ENCODE data around the gene REEP6.

The REEP6 gene

DNA sequence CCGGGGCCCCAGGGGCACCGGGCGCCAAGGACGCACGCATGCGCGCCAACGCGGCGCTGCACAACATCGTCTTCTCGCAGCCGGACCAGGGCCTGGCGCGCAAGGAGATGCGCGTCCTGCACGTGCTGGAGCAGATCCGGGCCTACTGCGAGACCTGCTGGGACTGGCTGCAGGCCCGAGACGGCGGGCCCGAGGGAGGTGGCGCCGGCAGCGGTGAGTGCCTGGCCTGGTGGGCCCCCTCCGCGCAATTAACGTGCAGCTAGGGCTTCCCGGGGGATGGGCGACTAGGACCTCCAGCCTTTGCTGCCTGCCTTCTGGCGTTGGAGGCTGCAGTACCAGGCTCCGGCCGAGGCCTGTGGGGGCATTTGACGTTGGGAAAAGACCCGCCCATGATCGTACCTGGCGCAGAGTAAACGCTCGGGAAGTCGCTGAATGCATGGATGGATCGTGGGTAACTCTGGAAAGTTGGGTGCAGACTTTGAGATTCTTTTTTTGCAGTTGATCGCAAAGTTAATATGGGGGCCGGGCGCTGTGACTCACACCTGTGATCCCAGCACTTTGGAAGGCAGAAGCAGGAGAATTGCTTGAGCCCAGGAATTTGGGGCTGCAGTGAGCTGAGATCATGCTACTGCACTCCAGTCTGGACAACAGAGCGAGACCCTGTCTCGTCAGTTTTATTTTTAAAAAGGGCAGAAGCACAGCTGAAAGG, 33.8 kb upstream of the REEP6 start:
- no peak for DNase-seq

- no peak for DNase-seq
Observed at GRCh38 chr19:1457892-1458291, 33.1 kb upstream of the REEP6 start.

DNA sequence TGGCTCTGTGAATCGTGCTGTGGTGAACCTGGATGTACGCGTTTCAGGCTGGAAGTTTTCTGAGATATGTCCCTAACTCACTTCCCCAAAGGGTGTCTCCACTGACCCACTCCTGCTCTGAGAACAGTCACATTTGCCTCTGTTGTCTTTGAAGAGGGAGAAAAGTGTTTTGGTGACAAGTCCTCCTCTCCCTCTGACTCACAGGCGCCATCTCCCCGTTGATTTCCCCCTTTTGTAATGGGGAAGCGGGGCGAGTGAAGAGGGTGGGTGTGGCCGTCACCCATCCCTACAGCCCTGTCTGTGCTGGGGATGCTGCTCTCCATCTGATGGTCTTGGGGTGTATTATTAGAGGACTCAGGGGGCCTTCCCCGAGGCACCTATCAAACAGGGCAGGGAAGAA, 31.5 kb upstream of the REEP6 start:
- DNase-seq: no peak

GRCh38 chr19:1460033-1460995, 30.7 kb upstream of the REEP6 start:
- no peak for DNase-seq

DNA sequence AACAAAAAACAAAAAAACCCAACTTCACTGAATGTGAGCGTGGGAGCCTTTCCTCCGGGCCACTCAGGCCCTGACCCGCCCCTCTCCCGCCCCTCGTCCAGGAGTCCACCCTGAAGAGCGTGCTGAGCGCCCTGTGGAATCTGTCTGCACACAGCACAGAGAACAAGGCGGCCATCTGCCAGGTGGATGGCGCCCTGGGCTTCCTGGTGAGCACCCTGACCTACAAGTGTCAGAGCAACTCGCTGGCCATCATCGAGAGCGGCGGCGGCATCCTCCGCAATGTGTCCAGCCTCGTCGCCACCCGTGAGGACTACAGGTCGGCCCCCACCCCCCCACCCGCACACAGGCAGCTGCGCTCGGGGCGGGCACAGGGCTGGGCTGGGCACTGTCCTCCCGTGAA, 29.1 kb upstream of the REEP6 start:
- DNase-seq: no peak

- no peak for DNase-seq
Observed at GRCh38 chr19:1465191-1466016, 25.6 kb upstream of the REEP6 start.

DNA sequence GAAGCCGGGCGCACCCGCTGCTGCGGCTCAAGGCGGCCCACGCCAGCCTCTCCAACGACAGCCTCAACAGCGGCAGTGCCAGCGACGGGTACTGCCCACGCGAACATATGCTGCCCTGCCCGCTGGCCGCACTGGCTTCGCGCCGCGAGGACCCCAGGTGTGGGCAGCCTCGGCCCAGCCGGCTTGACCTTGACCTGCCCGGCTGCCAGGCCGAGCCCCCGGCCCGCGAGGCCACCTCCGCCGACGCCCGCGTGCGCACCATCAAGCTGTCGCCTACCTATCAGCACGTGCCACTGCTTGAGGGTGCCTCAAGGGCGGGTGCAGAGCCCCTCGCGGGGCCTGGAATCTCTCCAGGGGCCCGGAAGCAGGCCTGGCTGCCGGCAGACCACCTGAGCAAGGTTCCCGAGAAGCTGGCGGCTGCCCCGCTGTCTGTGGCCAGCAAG, 24.9 kb upstream of the REEP6 start:
- no peak for DNase-seq

DNA sequence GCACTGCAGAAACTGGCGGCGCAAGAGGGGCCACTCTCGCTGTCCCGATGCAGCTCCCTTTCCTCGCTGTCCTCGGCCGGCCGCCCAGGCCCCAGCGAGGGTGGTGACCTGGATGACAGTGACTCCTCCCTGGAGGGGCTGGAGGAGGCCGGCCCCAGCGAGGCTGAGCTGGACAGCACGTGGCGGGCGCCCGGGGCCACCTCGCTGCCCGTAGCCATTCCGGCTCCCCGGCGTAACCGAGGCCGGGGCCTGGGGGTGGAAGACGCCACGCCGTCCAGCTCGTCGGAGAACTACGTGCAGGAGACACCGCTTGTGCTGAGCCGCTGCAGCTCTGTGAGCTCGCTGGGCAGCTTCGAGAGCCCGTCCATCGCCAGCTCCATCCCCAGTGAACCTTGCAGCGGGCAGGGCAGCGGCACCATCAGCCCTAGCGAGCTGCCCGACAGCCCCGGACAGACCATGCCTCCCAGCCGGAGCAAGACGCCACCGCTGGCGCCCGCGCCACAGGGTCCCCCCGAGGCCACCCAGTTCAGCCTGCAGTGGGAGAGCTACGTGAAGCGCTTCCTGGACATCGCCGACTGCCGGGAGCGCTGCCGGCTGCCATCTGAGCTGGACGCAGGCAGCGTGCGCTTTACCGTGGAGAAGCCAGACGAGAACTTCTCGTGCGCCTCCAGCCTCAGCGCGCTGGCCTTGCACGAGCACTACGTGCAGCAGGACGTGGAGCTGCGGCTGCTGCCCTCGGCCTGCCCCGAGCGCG, 24.3 kb upstream of the REEP6 start:
- DNase-seq: no peak

DNA sequence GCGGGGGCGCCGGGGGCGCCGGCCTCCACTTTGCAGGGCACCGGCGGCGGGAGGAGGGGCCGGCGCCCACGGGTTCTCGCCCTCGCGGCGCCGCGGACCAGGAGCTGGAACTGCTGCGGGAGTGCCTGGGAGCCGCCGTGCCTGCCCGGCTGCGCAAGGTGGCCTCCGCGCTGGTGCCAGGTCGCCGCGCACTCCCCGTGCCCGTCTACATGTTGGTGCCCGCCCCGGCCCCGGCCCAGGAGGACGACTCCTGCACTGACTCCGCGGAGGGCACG, 23.8 kb upstream of the REEP6 start:
- DNase-seq: no peak

- no peak for DNase-seq
Observed at GRCh38 chr19:1467490-1468273, 23.3 kb upstream of the REEP6 start.

GRCh38 chr19:1468274-1468820, 22.6 kb upstream of the REEP6 start:
- no peak for DNase-seq

DNA sequence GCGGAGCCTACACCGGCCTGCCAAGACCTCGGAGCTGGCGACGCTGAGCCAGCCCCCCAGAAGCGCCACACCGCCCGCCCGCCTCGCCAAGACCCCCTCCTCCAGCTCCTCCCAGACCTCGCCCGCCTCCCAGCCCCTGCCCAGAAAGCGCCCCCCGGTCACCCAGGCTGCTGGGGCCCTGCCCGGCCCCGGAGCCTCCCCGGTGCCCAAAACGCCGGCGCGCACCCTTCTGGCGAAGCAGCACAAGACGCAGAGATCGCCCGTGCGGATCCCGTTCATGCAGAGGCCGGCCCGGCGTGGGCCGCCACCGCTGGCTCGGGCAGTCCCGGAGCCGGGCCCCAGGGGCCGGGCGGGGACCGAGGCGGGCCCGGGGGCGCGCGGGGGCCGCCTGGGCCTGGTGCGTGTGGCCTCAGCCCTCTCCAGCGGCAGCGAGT, 22.1 kb upstream of the REEP6 start:
- no peak for DNase-seq

DNA sequence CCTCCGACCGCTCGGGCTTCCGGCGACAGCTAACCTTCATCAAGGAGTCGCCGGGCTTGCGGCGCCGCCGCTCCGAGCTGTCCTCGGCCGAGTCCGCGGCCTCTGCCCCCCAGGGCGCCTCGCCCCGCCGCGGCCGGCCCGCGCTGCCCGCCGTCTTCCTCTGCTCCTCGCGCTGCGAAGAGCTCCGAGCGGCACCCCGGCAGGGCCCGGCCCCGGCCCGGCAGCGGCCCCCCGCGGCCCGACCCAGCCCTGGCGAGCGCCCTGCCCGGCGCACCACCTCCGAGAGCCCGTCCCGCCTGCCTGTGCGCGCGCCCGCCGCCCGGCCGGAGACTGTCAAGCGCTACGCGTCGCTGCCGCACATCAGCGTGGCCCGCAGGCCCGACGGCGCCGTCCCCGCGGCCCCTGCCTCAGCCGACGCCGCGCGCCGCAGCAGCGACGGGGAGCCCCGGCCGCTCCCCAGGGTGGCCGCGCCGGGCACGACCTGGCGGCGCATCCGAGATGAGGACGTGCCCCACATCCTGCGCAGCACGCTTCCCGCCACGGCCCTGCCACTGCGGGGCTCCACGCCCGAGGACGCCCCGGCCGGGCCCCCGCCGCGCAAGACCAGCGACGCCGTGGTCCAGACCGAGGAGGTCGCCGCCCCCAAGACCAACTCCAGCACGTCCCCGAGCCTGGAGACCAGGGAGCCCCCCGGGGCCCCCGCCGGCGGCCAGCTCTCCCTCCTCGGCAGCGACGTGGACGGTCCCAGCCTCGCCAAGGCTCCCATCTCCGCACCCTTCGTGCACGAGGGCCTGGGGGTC, 21.5 kb upstream of the REEP6 start:
- DNase-seq: no peak

- no peak for DNase-seq
Observed at GRCh38 chr19:1470055-1470304, 21.0 kb upstream of the REEP6 start.

- DNase-seq: no peak
Observed at GRCh38 chr19:1470305-1471009, 20.5 kb upstream of the REEP6 start.

- DNase-seq: no peak
Observed at GRCh38 chr19:1471010-1471514, 19.9 kb upstream of the REEP6 start.

DNA sequence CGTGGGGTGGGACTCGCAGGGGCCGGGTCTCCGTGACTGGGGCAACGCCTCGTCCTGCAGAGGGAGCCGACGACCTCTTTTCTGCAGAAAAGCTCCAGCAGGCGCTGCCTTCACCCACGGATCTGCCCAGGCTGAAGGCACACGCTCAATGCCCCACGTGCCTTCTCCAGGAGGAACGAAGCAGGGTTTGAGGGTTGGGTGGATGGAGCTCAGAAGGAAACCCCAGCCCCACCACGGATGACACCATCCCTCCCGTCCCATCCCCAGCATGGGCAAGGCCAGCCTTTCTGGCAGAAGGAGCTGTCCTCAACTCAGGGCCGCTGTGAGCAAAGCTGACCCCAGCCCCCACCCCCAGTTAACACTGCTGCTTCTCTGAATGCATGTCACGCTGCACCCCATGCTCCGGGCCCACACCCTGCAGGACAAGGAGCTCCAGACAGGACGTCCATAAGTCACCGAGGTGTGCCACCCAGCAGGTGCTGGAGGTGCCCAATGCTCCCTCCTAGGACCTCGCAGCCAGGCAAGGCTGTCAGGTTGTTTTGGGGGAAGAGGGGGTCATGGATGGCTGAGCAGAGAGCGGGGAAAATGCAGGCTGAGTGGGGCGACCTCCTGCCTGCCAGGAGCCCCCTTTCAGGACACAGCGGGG, 19.3 kb upstream of the REEP6 start:
- DNase-seq: no peak

DNA sequence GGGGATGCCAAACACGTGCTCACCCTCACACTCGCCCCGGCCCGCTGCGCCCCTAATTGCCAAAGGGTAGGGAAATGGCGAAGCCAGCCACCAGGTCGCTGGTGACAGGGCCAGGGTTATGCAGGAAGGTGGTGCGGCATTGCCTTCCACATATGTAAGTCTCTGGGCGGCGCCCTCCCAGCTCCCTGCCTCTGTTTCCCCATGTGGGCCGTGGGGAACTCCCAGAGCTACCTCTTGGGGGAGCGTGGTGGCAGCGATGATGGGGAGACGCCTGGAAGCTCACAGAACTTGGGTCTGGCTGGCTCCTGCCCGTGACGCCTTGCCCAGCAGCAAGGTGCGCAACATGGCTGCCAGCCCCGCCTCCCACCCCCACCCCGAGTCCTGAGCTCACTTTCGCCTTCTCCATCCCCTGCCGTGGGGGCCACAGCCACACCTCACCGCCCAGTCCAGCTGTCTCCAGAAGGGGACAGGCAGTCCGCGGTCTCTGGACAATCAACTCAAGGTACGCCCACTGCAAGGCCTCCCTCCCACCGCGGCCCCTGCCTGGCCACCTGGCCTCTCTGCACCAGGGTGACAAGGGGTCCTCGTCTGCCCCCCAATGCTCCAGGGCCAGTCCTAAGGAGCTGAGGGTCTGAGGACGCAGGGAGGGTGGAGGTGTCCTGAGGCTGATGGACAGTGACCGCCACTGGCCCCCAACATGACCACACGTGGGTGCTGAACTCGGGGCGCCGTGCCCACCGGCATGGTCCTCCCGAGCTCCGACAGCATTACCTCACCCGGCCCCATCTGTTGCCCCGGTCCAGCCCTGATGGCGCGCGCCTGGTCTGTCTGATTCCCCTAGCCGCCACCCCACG, 18.5 kb upstream of the REEP6 start:
- no peak for DNase-seq

Measured in NCI-H510A (cell line).